T-cell (primary cell): Measurements from ENCODE around the gene NRG3. TPM values are rescaled to one million over a fixed set of nuclear protein-coding genes. Genes with fewer than 3 reads are reported as not detected.

Experiments
- ATAC-seq, 4 experiments: fragments of 200-7000 bp in 3 of 4; fragments of 150-1000 bp in 1 of 4; cut with Tn5 transposase; replicated peaks in 1 of 4; 1 replicate in 3 of 4; 2 replicates in 1 of 4; pipeline ENCODE4 v1.10.0; 2021; ENCODE audit warnings: moderate library complexity in 3 of 4, mild to moderate bottlenecking in 2 of 4, moderate number of reproducible peaks in 1 of 4
- CTCF ChIA-PET, 2 donors: fragments of 300-600 bp; sonication (Branson Sonifier 250); formaldehyde crosslinking; loops; one replicate each; lab custom pipeline; 2022; ENCODE audit warnings: antibody characterized with exemption in 2 of 2; lab: Charles Lee
- POLR2A ChIA-PET, 2 donors: fragments of 300-600 bp; sonication (Branson Sonifier 250); formaldehyde crosslinking; loops; one replicate each; lab custom pipeline; 2022; ENCODE audit warnings: antibody characterized with exemption in 2 of 2; lab: Charles Lee
- DNase-seq, 35 experiments: peaks; one replicate each; pipeline versions ENCODE4 v3.0.0 to v3.0.0-alpha.2; 2013 to 2023
- H3K27ac ChIP-seq: one replicate; pipeline ENCODE4 v1.5.1; 2013; ENCODE audit warnings: low read length
- H3K27me3 ChIP-seq, 2 experiments: replicated peaks in 1 of 2; 1 replicate in 1 of 2; 2 replicates in 1 of 2; pipeline versions ENCODE4 v1.6.1 to v1.7.0; 2013; ENCODE audit warnings: low read length in 1 of 2, mixed read lengths in 1 of 2; ENCODE audit not compliant: control insufficient read depth in 2 of 2, insufficient read depth in 2 of 2; ENCODE audit errors: extremely low read depth in 1 of 2
- H3K36me3 ChIP-seq, 2 donors: 1 replicate in 1 of 2; 2 replicates in 1 of 2; pipeline versions ENCODE4 v1.6.1 to v1.7.0; 2013; ENCODE audit warnings: low read length in 1 of 2; ENCODE audit not compliant: control insufficient read depth in 2 of 2, insufficient read depth in 1 of 2; ENCODE audit errors: extremely low read depth in 1 of 2
- H3K4me1 ChIP-seq, 2 experiments: 1 replicate in 1 of 2; 2 replicates in 1 of 2; pipeline versions ENCODE4 v1.6.1 to v1.7.0; 2013; ENCODE audit warnings: low read length in 2 of 2, mixed read lengths in 1 of 2; ENCODE audit not compliant: insufficient read depth in 2 of 2, control insufficient read depth in 1 of 2; ENCODE audit errors: extremely low read depth in 1 of 2
- H3K4me3 ChIP-seq, 2 donors: 1 replicate in 1 of 2; 2 replicates in 1 of 2; pipeline versions ENCODE4 v1.5.1 to v1.7.0; 2013; ENCODE audit warnings: mild to moderate bottlenecking in 2 of 2, low read length in 1 of 2, moderate library complexity in 1 of 2; ENCODE audit not compliant: control insufficient read depth in 1 of 2; ENCODE audit errors: extremely low read depth in 1 of 2
- H3K9me3 ChIP-seq: 2 replicates; pipeline ENCODE4 v1.7.0; 2013
- H3K27ac Mint-ChIP-seq, 2 donors: one replicate each; pipeline ENCODE4 v1.8.0; 2020 to 2021; ENCODE audit warnings: mild to moderate bottlenecking in 2 of 2, mixed read lengths in 2 of 2
- H3K27me3 Mint-ChIP-seq, 2 donors: one replicate each; pipeline ENCODE4 v1.8.0; 2021 to 2022; ENCODE audit warnings: mixed read lengths in 2 of 2
- H3K36me3 Mint-ChIP-seq: one replicate; pipeline ENCODE4 v1.8.0; 2021; ENCODE audit warnings: mixed read lengths
- H3K4me1 Mint-ChIP-seq, 3 donors: one replicate each; pipeline ENCODE4 v1.8.0; 2020 to 2022; ENCODE audit warnings: mixed read lengths in 3 of 3, mild to moderate bottlenecking in 1 of 3
- H3K4me3 Mint-ChIP-seq, 3 donors: one replicate each; pipeline ENCODE4 v1.8.0; 2020 to 2022; ENCODE audit warnings: mild to moderate bottlenecking in 3 of 3, mixed read lengths in 3 of 3, moderate library complexity in 3 of 3
- H3K9me3 Mint-ChIP-seq, 3 donors: one replicate each; pipeline ENCODE4 v1.8.0; 2020 to 2022; ENCODE audit warnings: mixed read lengths in 3 of 3
- WGBS: methylation state at CpG from one replicate; pipeline ENCODE4 v1.1.5; 2013; ENCODE audit warnings: missing lambda C conversion rate; ENCODE audit not compliant: insufficient coverage; 5-methylcytosine and 5-hydroxymethylcytosine counted together
- total RNA-seq, 35 experiments: library from RNA in 6 of 35; stranded (reverse) in 6 of 35; fragments of 120-200 nt in 1 of 35; gene quantifications; one replicate each; pipeline versions ENCODE4 v1.2.1 to v1.2.4 and lab custom pipeline; 2013 to 2026

NRG3 gene
- total RNA-seq, 5 donors from 2014 or later (not counting 1 experiment from before 2014, with no cell fraction given): 0.12 TPM; not detected in 4

DNA sequence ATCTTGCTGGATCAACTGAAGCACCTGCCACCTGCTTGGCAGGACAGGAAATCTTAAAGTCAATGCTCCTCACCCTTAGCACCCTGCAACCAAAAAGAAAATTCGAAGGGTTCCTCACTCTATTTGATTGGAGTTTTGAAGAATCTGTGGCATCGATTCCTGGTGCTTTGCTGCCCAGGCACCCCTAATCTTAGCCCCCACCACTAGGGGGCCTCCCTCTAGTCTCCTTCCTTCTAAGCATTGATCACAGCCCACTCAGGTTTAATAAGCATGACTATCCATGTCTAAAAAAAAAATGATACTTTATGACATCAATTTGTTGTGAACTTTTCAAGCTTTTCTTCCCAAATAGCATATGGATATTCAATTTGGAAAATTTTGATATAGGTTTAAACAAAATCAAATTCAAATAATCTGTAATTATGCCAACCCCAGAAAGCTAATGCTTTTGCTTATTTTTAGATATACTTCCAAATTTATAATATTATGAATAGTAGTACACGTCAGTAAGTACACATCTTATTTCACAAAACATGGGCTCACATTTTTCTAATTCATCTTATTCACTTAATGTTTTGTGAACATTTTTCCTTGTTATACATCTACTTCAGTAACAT, 45.3 kb downstream of the NRG3 start:
- no CpG with 5 or more reads among the region's 3 CpGs for WGBS
- POLR2A ChIA-PET: no interaction called here
- Histone ChIP-seq H3K4me3 (no peak overlapping the region), H3K4me1 (no peaks in the 10 kb centered on the region), H3K27me3 (no peaks in the 10 kb centered on the region), H3K27ac (no peak overlapping the region), H3K9me3 (no peaks in the 10 kb centered on the region), H3K36me3 (no peaks in the 10 kb centered on the region)
- CTCF ChIA-PET: no interaction called here
- no peaks in the 10 kb centered on the region for H3K9me3 Mint-ChIP-seq
- no peak for DNase-seq
- no peaks in the 10 kb centered on the region for H3K4me1 Mint-ChIP-seq
- H3K27me3 Mint-ChIP-seq: peaks cover 0 to 4% of the 10 kb centered on the region in 2 donors
- no peak overlapping the region for H3K4me3 Mint-ChIP-seq
- H3K27ac Mint-ChIP-seq: no peak overlapping the region
- no peak for ATAC-seq
- no peaks in the 10 kb centered on the region for H3K36me3 Mint-ChIP-seq

DNA sequence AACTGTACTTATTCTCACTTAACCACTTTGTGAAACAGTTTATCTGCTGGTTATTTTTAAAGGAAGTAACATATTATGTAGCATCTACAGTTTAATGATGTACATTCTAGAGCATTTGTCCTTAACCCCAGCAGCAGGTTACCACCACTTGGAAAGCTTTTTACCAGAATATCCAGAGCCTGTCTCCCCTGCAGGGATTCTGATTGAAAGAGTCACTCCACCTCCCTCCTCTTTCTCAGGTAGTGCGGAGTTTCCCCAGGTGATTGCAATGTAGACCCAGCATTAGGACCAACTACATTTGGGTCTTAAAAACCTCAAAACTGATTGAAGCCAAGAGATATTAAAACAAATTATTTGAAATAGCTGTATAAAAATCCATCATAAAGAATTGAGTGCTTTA, 53.1 kb downstream of the NRG3 start:
- Mint-ChIP-seq H3K27me3 (peaks cover 0 to 4% of the 10 kb centered on the region in 2 donors), H3K9me3 (peaks cover 0 to 8% (median 0%) of the 10 kb centered on the region in 3 donors), H3K36me3 (no peaks in the 10 kb centered on the region), H3K4me1 (no peaks in the 10 kb centered on the region), H3K4me3 (no peak overlapping the region), H3K27ac (no peak overlapping the region)
- Histone ChIP-seq H3K27ac (no peak overlapping the region), H3K4me1 (no peaks in the 10 kb centered on the region), H3K36me3 (no peaks in the 10 kb centered on the region), H3K9me3 (no peaks in the 10 kb centered on the region), H3K27me3 (no peaks in the 10 kb centered on the region), H3K4me3 (no peak overlapping the region)
- no CpG with 5 or more reads among the region's 1 CpG for WGBS
- ChIA-PET POLR2A (no interaction called here), CTCF (no interaction called here)
- DNase-seq (no peak), ATAC-seq (no peak)

DNA sequence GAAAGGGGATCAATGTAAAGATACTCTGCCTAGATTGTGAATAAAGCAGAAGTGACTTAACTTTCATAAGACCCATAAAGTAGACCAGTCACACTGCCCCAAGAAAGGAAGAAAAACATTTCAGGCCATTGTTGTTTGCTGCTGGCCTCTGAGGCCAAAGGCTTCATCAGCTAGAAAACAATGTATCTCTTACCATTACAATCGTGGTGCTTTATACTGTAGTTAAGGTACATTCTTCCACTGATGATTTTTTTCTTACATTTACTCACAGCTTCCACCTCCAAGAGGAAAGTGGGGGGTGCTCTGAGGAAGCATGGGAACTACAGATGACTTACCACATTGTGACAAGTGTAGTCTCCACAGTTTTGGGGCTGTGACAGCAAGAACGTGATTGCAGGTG, 68.6 kb downstream of the NRG3 start:
- no peaks in the 10 kb centered on the region for H3K36me3 Mint-ChIP-seq
- H3K27me3 Mint-ChIP-seq: no peaks in the 10 kb centered on the region
- H3K9me3 ChIP-seq: no peaks in the 10 kb centered on the region
- no peak for DNase-seq
- H3K4me3 Mint-ChIP-seq: no peak overlapping the region
- H3K36me3 ChIP-seq: no peaks in the 10 kb centered on the region
- ChIA-PET CTCF (no interaction called here), POLR2A (no interaction called here)
- H3K27ac Mint-ChIP-seq: no peak overlapping the region
- no peak for ATAC-seq
- H3K4me1 ChIP-seq: no peaks in the 10 kb centered on the region
- H3K4me1 Mint-ChIP-seq: no peaks in the 10 kb centered on the region
- H3K9me3 Mint-ChIP-seq: peaks cover 6 to 15% (median 7%) of the 10 kb centered on the region in 3 donors
- no peak overlapping the region for H3K27ac ChIP-seq
- no peak overlapping the region for H3K4me3 ChIP-seq
- no peaks in the 10 kb centered on the region for H3K27me3 ChIP-seq
- 33% methylated on average over 1 of the region's 2 CpGs for WGBS

DNA sequence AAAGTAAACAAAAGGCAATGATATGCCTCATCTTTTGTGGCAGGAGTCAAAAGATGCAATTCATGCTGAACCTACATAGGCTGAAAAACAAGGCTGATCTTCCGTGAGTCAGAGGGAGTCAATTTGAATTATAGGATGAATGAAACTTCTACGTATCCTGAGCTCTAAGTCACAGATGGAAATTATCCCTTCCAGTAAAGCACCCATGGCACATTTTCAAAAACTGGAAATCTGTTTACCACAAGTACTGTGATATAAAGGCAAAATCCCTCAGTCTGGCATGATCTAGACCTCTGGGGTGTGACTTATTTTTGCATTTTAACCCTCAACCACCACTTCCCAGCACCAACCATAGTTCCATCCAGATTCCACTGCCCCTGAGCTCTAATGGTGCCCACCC, 69.6 kb downstream of the NRG3 start:
- no peak overlapping the region for H3K4me3 ChIP-seq
- H3K4me1 ChIP-seq: no peaks in the 10 kb centered on the region
- H3K9me3 Mint-ChIP-seq: peaks cover 5 to 9% (median 6%) of the 10 kb centered on the region in 3 donors
- H3K27ac ChIP-seq: no peak overlapping the region
- ChIA-PET CTCF (no interaction called here), POLR2A (no interaction called here)
- H3K36me3 ChIP-seq: no peaks in the 10 kb centered on the region
- no peak for DNase-seq
- ATAC-seq: no peak
- no peaks in the 10 kb centered on the region for H3K27me3 Mint-ChIP-seq
- H3K4me3 Mint-ChIP-seq: no peak overlapping the region
- H3K27me3 ChIP-seq: no peaks in the 10 kb centered on the region
- no peaks in the 10 kb centered on the region for H3K9me3 ChIP-seq
- no CpG with 5 or more reads among the region's 2 CpGs for WGBS
- no peaks in the 10 kb centered on the region for H3K4me1 Mint-ChIP-seq
- H3K36me3 Mint-ChIP-seq: no peaks in the 10 kb centered on the region
- no peak overlapping the region for H3K27ac Mint-ChIP-seq

DNA sequence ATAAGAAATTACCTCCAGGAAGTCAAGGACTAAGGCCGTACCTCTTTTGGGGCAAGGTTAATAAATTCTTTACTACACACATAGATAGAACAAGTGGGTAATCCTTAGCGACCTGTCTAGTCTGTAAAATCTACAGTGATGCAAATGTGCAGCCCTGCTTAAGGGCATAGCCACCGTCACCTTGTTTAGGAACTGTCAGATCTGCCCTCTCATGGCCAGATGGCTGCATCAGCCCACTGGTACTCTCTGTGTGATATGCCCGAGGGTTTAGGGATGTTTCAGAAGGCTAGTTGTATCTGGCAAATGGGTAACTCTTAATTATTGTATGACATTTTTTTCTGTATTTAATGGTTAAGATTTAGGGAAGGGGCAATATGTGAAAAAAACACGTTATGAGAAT, 74.3 kb downstream of the NRG3 start:
- Histone ChIP-seq H3K9me3 (no peaks in the 10 kb centered on the region), H3K4me1 (no peaks in the 10 kb centered on the region), H3K36me3 (no peaks in the 10 kb centered on the region), H3K4me3 (no peak overlapping the region), H3K27me3 (no peaks in the 10 kb centered on the region), H3K27ac (no peak overlapping the region)
- WGBS: 48% methylated on average over 2 of the region's 5 CpGs
- H3K27ac Mint-ChIP-seq: no peak overlapping the region
- no peak overlapping the region for H3K4me3 Mint-ChIP-seq
- no peaks in the 10 kb centered on the region for H3K36me3 Mint-ChIP-seq
- no peaks in the 10 kb centered on the region for H3K27me3 Mint-ChIP-seq
- peaks cover 2 to 8% (median 6%) of the 10 kb centered on the region in 3 donors for H3K9me3 Mint-ChIP-seq
- no peaks in the 10 kb centered on the region for H3K4me1 Mint-ChIP-seq
- ChIA-PET CTCF (no interaction called here), POLR2A (no interaction called here)
- DNase-seq: no peak
- no peak for ATAC-seq

DNA sequence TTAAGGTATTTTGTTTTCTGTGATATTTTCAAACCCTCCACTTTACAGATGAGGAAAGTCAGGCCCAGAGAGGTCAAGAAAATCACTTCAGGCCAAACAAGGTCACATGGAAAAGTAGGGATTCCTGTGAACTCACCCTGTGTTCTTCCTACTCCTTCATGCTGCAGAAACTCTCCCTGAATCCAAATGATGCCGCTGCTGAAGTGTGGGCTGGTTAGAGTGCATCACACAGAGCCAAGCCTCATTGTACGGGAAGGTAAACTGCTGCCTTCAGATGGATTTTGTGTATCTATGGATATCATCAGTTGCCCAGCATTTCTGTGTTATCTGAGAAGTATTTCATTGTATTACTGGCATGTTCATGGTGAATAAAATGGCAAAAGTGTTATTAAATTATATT, 75.4 kb downstream of the NRG3 start:
- ChIA-PET CTCF (no interaction called here), POLR2A (no interaction called here)
- H3K27me3 ChIP-seq: no peaks in the 10 kb centered on the region
- ATAC-seq: no peak
- no peaks in the 10 kb centered on the region for H3K27me3 Mint-ChIP-seq
- WGBS: no CpG with 5 or more reads among the region's 2 CpGs
- H3K27ac Mint-ChIP-seq: no peak overlapping the region
- DNase-seq: no peak
- no peaks in the 10 kb centered on the region for H3K9me3 ChIP-seq
- H3K27ac ChIP-seq: no peak overlapping the region
- no peak overlapping the region for H3K4me3 Mint-ChIP-seq
- no peaks in the 10 kb centered on the region for H3K36me3 Mint-ChIP-seq
- H3K36me3 ChIP-seq: no peaks in the 10 kb centered on the region
- H3K4me1 ChIP-seq: no peaks in the 10 kb centered on the region
- no peaks in the 10 kb centered on the region for H3K4me1 Mint-ChIP-seq
- H3K4me3 ChIP-seq: no peak overlapping the region
- peaks cover 2 to 8% (median 6%) of the 10 kb centered on the region in 3 donors for H3K9me3 Mint-ChIP-seq

DNA sequence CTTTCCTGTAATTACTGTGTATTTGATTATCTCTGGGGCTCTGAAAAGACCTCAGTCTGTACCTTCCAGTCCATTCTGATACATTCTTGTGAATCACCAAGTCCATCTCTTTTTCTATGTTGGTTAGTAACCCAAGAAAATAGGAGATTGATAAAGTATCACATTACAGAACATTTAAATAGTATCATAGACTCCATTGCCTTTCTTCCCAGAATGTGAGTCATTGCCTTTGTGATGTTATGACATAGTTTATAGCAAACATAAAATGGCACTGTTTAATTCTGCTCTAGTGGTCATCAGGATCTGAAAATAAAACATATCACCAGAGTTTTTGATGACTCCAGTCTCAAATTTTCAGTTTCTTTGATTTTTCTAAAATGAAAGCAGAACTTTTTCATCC, 78.4 kb downstream of the NRG3 start:
- ChIA-PET POLR2A (no interaction called here), CTCF (no interaction called here)
- Histone ChIP-seq H3K4me3 (no peak overlapping the region), H3K4me1 (no peaks in the 10 kb centered on the region), H3K36me3 (no peaks in the 10 kb centered on the region), H3K27ac (no peak overlapping the region), H3K27me3 (no peaks in the 10 kb centered on the region), H3K9me3 (no peaks in the 10 kb centered on the region)
- H3K4me3 Mint-ChIP-seq: no peak overlapping the region
- no peaks in the 10 kb centered on the region for H3K4me1 Mint-ChIP-seq
- no peaks in the 10 kb centered on the region for H3K36me3 Mint-ChIP-seq
- no peak overlapping the region for H3K27ac Mint-ChIP-seq
- ATAC-seq: no peak
- no peaks in the 10 kb centered on the region for H3K27me3 Mint-ChIP-seq
- H3K9me3 Mint-ChIP-seq: peaks cover 0 to 4% (median 0%) of the 10 kb centered on the region in 3 donors
- no peak for DNase-seq
